ENCODE data around the gene FAM228B. TPM values are rescaled to one million over a fixed set of nuclear protein-coding genes. Genes with fewer than 3 reads are reported as not detected.

Gene FAM228B
- total RNA-seq, 1 donor from 2014 or later = 31.2 TPM

DNA sequence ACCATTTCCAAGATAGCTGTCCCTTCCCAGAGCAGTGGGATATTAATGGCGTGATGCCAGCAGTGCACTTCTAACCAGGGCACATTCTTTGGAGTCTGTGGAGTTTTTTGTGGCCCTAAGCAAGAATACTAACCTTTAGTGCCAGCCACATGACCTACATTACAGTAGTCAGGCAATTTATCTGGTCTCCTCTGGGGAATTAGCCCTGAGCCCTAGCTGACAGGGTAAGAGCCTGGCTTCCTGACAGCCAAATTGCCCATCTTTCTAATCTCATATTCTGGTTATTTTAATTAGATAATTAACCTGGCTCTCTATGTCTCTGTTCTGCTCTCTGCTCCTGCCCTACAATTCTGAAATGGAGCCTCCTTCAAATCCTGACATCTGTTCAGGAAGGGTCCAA, 5.4 kb upstream of the FAM228B start:
- no peaks in the 10 kb centered on the region for H4K20me1 ChIP-seq (ENCODE audit: low read depth)
- H3K4me1 Mint-ChIP-seq = peaks cover 14% of the 10 kb centered on the region
- no peak overlapping the region for H3K9ac ChIP-seq
- no peaks in the 10 kb centered on the region for H3K36me3 ChIP-seq
- no peak for DNase-seq (ENCODE audit: low spot score)
- H3K9me3 ChIP-seq (ENCODE audit: low read depth) = no peaks in the 10 kb centered on the region
- no peak overlapping the region for H3K4me3 ChIP-seq
- H3K4me3 Mint-ChIP-seq = no peak overlapping the region
- peaks cover 7% of the 10 kb centered on the region for H3K9me3 Mint-ChIP-seq
- peaks cover 14% of the 10 kb centered on the region for H3K4me1 ChIP-seq
- no peaks in the 10 kb centered on the region for H3K27me3 ChIP-seq
- peaks cover 18% of the 10 kb centered on the region for H3F3A ChIP-seq (ENCODE audit: low read depth)
- no peak overlapping the region for H2AFZ ChIP-seq (replicated peaks)
- H3K4me2 ChIP-seq = no peak overlapping the region
- TF ChIP-seq EZH2 (IDR thresholded peaks at IDR 0.05) (no peak), EZH2phosphoT487 (IDR thresholded peaks at IDR 0.05) (no peak)
- TF ChIP-seq, protein P1, sequence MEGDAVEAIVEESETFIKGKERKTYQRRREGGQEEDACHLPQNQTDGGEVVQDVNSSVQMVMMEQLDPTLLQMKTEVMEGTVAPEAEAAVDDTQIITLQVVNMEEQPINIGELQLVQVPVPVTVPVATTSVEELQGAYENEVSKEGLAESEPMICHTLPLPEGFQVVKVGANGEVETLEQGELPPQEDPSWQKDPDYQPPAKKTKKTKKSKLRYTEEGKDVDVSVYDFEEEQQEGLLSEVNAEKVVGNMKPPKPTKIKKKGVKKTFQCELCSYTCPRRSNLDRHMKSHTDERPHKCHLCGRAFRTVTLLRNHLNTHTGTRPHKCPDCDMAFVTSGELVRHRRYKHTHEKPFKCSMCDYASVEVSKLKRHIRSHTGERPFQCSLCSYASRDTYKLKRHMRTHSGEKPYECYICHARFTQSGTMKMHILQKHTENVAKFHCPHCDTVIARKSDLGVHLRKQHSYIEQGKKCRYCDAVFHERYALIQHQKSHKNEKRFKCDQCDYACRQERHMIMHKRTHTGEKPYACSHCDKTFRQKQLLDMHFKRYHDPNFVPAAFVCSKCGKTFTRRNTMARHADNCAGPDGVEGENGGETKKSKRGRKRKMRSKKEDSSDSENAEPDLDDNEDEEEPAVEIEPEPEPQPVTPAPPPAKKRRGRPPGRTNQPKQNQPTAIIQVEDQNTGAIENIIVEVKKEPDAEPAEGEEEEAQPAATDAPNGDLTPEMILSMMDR (IDR thresholded peaks at IDR 0.05) = no peak
- H3K27me3 Mint-ChIP-seq (ENCODE audit: insufficient read depth, low read depth) = peaks cover 9% of the 10 kb centered on the region
- no peaks in the 10 kb centered on the region for H3K36me3 Mint-ChIP-seq
- no peak overlapping the region for H3K27ac Mint-ChIP-seq
- H3K79me2 ChIP-seq (ENCODE audit: low read depth) = no peaks in the 10 kb centered on the region
- no peak overlapping the region for H3K27ac ChIP-seq

DNA sequence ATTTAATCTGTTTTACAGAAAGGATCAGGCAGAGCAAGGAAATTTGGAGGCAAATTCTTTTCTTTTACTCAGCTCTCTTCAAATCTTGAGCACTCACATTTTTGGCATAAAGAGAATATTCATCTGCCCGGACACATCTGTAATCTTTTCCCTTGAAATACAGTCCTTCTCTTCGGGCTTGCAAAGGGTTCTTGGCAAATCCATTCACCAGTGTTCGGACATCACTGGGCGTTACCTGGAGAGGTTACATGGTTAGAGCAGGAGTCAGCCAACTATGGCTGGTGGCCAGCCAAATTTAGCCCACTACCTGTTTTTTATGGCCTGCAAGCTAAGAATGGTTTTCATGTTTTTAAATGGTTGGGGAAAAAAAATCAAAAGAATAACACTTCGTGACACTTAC, 2.2 kb upstream of the FAM228B start:
- DNase-seq (ENCODE audit: low spot score) = no peak
- H3K4me3 ChIP-seq = no peak overlapping the region
- Mint-ChIP-seq H3K27ac (no peak overlapping the region), H3K4me3 (no peak overlapping the region), H3K36me3 (no peaks in the 10 kb centered on the region), H3K27me3 (ENCODE audit: insufficient read depth, low read depth) (peaks cover 9% of the 10 kb centered on the region), H3K4me1 (peaks cover 21% of the 10 kb centered on the region), H3K9me3 (no peaks in the 10 kb centered on the region)
- no peak overlapping the region for H3K27ac ChIP-seq
- peaks cover 18% of the 10 kb centered on the region for H3F3A ChIP-seq (ENCODE audit: low read depth)
- H3K79me2 ChIP-seq (ENCODE audit: low read depth) = peaks cover 4% of the 10 kb centered on the region
- peak overlapping the region; percentile 29 for H3K4me2 ChIP-seq
- no peaks in the 10 kb centered on the region for H4K20me1 ChIP-seq (ENCODE audit: low read depth)
- H3K4me1 ChIP-seq = peaks cover 25% of the 10 kb centered on the region
- no peak overlapping the region for H2AFZ ChIP-seq (replicated peaks)
- no peak for TF ChIP-seq EZH2 (IDR thresholded peaks at IDR 0.05)
- TF ChIP-seq, protein P1 (IDR thresholded peaks at IDR 0.05) = no peak
- TF ChIP-seq EZH2phosphoT487 (IDR thresholded peaks at IDR 0.05) = no peak
- no peaks in the 10 kb centered on the region for H3K9me3 ChIP-seq (ENCODE audit: low read depth)
- no peaks in the 10 kb centered on the region for H3K36me3 ChIP-seq
- H3K27me3 ChIP-seq = no peaks in the 10 kb centered on the region
- H3K9ac ChIP-seq = no peak overlapping the region

DNA sequence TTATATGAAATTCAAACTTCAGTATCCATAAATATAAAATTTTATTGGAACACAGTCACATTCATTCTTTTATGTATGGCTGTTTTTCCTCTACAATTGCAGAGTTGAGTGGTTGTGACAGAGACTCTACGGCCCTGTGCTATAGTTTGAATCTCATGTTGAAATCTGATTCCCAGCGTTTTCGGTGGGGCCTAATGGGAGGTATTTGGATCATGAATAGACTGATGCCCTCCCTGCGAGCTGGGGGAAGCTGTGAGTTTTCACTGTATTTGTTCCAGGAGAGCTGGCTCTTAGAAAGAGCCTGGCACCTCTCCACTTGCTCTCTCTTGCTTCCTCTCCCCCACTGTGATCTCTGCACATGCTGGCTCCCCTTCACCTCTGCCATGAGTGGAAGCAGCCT, 1.8 kb upstream of the FAM228B start:
- Mint-ChIP-seq H3K4me3 (peak overlapping the region; percentile 53), H3K27ac (no peak overlapping the region)

More for the DNA sequence above, 1.8 kb upstream of the FAM228B start:
- H3K27ac ChIP-seq = peak overlapping the region; percentile 8
- H3K27me3 ChIP-seq = no peaks in the 10 kb centered on the region
- H3F3A ChIP-seq (ENCODE audit: low read depth) = peaks cover 18% of the 10 kb centered on the region
- H3K36me3 Mint-ChIP-seq = no peaks in the 10 kb centered on the region
- H3K36me3 ChIP-seq = no peaks in the 10 kb centered on the region
- no peaks in the 10 kb centered on the region for H4K20me1 ChIP-seq (ENCODE audit: low read depth)
- peaks cover 9% of the 10 kb centered on the region for H3K27me3 Mint-ChIP-seq (ENCODE audit: insufficient read depth, low read depth)
- H3K9ac ChIP-seq = no peak overlapping the region
- H3K4me1 ChIP-seq = peaks cover 25% of the 10 kb centered on the region
- no peak overlapping the region for H2AFZ ChIP-seq (replicated peaks)
- DNase-seq (ENCODE audit: low spot score) = peak; percentile 43
- peaks cover 21% of the 10 kb centered on the region for H3K4me1 Mint-ChIP-seq
- no peaks in the 10 kb centered on the region for H3K9me3 Mint-ChIP-seq
- no peak for TF ChIP-seq EZH2phosphoT487 (IDR thresholded peaks at IDR 0.05)
- no peak for TF ChIP-seq EZH2 (IDR thresholded peaks at IDR 0.05)
- TF ChIP-seq, protein P1 (IDR thresholded peaks at IDR 0.05) = no peak
- H3K4me2 ChIP-seq = peak overlapping the region; percentile 29
- no peaks in the 10 kb centered on the region for H3K9me3 ChIP-seq (ENCODE audit: low read depth)
- peaks cover 4% of the 10 kb centered on the region for H3K79me2 ChIP-seq (ENCODE audit: low read depth)
- no peak overlapping the region for H3K4me3 ChIP-seq

Measured in neural progenitor cell (in vitro differentiated cells).